SHP77 (cell line): Measurements from ENCODE around the gene USH1C.

ENCODE experiments used
- DNase-seq, 2 experiments: peaks; one replicate each; lab custom pipeline; 2025; lab: John Stamatoyannopoulos, UW

USH1C gene

DNA sequence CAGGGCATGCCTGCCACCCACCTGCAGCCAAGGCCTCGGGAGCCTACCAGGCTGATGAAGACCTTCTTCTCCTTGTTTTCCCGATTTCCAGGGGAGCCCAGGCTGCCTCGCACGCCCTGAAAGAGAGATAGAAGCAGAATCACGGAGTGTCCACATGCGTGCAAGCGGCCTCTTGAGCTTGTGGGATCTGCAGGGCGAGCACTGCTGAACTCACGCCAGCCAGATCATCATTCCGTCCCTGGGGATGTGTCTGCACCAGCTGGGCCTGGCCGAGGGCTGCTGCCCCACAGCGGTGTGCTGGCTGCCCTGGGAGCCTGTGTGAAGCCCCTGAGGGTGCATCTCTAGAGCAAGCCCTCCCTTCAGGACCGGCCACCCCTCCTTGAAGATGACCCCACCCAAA is 17.9 kb downstream of the USH1C start:
- no peak for DNase-seq

- DNase-seq, result no peak
Observed at GRCh38 chr11:17525570-17525969, 18.6 kb downstream of the USH1C start.

GRCh38 chr11:17524221-17524620 is 20.0 kb downstream of the USH1C start:
- DNase-seq, result no peak

GRCh38 chr11:17522655-17523054 is 21.6 kb downstream of the USH1C start:
- DNase-seq, result no peak

DNA sequence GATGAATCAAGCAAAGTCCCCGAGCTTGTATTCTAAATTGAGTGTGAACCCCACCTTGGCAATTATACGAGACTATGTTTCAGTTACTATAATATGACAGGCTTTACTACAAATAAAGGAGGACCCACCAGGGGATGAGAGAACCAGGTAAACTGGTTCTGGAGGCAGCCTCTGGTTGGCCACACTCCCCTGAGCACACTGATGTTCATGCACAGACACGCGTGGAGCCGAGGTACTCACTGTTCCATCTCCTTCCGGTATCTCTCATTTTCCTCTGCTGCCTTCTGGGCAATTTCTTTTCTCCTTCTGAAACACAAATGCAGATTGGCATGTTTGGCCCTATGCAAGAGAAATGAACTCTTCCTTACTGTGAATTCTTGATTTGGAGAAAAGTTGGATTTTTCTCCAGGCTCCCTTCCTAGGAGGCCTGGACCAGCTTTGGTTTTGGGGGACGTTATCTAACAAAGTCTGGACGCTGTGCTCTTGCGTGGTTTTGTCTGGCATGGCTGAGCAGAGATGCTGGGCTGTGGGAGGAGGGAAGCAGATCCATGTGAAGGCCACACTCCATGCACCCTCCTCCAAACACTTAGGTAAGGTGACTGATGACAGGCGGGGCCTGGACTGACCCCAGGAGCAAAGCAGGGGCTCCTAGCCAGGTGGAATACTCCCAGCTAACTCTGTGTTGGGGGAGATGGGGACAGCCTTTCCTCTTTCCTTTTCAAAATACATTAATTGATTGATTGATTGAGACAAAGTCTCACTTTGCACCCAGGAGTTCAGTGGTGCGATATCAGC is 22.9 kb downstream of the USH1C start:
- DNase-seq, result no peak

GRCh38 chr11:17519061-17519885 is 24.9 kb downstream of the USH1C start:
- no peak for DNase-seq

DNA sequence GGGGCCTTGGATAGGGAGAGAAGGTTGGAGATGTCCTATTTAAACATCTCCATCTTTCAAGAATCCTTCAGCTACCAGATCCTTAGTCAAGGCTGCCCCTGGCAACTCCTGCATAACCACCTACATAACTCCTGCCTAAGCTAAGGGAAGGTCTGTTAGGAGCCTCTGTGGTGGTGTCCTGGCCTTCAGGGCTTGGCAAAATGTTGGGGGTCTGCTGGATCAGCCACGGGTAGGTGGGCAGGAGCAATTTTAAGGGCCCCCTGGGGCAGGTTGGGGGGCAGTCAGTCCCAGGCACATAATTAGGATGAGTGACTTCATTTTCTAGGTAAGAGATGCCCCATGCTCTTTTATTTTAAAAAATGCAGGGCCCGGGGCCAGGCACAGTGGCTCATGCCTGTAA is 25.9 kb downstream of the USH1C start:
- no peak for DNase-seq

DNA sequence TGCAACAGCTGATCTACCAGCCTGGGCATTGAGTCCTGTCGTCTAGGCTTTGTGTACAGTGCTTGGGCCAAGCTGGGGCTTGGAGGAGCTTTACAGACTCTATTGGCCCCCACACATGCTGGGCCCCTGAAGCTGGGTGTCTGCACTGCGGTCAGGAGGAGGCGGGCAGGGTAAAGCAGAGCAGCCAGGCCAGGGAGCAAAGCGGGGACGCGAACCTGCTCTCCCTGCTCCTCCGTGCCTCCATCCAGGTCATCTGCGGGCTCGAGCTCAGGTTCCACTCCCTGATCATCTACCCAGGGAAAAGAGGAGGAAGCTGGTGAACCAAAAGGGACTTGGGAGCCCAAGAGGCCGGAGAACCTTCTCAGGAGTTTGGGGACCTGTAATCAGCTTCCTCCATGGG is 27.0 kb downstream of the USH1C start:
- DNase-seq, result no peak

DNA sequence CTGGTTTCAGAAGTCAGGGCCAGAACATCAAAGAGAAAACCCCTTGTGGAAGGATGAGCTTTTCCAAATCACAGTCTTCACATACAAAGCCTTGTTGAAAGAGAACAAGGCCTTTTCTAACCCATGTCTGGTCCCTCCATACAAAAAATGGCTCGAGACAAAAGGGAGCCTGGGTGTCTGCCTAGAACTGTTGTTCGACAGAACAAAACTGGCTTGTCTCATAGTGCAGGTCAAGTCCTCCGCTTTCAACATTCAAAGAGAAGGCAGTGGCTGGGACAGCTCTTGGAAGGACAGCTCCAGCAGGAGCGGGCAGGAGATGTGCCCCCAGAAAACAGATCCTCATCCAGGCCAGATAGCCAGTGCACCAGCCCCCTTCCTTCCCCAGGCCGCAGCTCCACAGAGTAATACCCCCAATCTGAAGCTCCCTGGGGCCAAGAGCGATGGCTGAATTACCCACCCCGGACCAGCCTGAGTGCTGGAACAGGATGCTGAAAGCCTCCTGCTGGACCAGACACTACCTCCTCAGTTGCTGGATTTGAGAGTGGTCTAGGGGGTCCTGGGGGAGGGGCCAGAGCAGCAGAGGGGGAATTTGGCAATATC is 27.6 kb downstream of the USH1C start:
- no peak for DNase-seq

DNA sequence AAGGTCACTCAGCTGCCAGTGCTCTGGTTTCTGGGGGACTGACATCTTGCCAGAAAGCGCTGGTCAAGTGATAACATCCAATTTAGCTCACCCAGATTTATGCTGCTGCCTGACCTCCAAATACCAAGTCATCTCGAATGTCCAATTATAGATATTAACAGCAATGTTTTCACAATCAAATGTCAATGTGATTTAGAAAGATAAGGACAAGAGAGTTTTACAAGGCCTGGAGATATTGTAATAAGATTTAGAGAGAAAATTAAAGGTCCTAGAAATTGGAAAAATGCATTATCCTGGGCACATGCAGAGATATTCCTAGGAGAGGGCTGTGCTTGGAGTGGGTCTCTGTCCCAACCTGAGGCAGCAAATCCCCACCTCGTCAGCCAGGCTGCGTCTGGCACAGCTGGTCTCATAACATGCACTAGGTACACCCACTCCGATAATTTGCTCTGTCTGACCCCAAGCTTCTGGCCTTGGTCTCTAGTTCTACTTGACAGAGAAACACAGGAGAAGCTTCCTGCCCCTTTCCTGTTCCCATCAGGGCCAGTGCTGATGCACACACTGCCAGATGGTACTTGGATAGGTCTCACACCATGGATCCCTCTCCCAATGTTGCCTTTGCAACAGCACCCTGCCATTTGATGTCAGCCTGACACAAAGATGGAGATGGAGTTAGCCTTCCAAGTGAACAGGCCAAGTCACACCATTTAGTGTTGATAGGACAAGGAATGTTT is 28.6 kb downstream of the USH1C start:
- DNase-seq, result no peak

DNA sequence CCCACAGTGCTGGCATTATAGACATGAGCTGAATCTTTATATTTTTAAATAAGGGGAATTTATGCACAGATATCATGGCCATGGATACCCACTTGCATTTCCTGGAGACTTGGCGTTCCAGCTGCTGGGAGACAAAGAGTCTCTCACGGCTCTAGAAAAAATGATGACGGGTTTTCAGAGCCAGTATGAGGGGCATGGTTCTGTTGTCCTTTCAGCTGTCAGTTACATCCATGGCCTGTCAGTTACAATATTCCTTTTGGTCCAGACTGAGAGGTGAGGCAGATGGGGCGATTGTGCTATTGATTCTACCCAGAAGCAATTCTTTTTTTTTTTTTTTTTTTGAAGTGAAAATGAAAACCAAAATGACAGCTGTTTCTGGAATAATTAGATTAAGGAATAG is 29.7 kb downstream of the USH1C start:
- no peak for DNase-seq

DNA sequence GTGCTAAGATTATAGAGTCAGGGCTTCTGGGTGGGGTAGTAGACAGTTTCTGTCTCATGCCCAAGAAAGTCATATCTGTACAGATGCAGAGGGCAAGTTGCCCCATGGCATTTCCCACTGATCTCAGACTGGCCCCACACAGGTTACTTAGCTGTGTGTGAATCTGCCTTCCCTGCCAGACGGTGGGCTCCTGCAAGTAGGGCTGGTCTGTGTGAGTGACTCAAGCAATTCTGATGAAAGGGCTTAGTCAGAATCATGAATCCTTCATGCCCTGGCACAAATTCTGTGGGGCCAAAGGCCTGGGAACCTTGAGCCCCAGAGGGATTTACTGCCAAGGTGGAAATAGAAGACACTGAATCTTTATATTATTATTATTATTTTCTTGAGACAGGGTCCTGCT is 30.4 kb downstream of the USH1C start:
- no peak for DNase-seq

- DNase-seq, result no peak
Observed at GRCh38 chr11:17512101-17512500, 32.1 kb downstream of the USH1C start.

GRCh38 chr11:17511571-17511970 is 32.6 kb downstream of the USH1C start:
- no peak for DNase-seq

GRCh38 chr11:17510507-17511206 is 33.6 kb downstream of the USH1C start:
- DNase-seq, result no peak

DNA sequence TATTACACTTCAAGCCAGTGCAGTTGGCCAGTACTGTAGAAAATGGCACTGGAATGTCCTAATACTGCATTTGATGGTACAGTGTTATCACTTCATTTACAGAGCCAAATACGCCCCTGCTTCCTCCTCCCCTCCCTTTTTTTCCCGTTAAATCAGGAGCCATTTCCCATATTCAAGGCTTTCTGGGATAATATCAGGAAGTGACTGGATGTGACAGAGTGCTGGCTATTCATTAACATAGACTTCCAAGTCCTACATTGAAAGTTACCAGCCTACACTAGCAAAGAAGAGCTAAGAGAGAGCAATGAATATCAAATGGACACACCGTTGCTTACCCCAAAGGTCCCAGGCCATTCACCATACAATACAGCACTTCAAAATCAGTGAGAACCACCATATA is 35.4 kb downstream of the USH1C start:
- DNase-seq, result no peak

- DNase-seq, result no peak
Observed at GRCh38 chr11:17508306-17508705, 35.9 kb downstream of the USH1C start.

DNA sequence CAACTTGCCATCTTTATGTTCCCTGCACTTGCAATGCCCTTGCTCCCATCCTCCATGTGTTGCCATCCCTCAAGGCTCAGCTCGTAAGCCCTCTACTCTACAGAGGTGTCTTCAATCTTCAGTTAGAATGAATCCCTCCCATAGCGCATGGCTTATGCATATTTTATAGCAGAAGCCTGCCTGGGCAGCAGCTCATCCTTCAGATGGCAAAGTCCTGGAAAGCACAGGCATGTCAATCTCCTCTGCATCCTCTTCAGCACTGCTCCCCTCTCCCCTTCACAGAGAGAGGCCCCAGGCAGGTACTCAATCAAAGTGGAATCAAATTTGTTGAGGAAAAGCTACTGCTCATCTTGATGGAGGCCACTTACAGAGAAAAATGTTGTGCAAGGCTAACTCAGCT is 36.4 kb downstream of the USH1C start:
- DNase-seq, result no peak

- DNase-seq, result no peak
Observed at GRCh38 chr11:17506942-17507341, 37.3 kb downstream of the USH1C start.

DNA sequence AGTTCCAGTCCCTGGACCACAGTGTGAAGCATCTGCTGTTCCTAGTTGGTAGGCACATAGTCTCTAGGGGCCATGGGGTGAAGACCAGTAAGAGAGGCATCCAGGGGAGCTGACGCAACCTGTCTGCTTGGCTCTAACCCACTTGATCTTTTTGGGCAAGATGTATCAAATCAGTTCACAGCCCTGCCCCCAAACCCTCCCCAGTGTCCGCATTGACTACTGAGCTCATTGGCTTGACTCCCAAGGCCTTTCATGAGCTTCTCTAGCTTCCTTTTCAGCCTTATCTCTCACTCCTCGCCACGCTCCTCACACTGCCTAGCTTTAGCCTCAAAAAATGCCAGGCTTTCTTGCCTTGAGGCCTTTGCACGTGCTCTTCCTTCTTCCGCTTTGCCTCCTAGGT is 37.9 kb downstream of the USH1C start:
- DNase-seq, result no peak

DNA sequence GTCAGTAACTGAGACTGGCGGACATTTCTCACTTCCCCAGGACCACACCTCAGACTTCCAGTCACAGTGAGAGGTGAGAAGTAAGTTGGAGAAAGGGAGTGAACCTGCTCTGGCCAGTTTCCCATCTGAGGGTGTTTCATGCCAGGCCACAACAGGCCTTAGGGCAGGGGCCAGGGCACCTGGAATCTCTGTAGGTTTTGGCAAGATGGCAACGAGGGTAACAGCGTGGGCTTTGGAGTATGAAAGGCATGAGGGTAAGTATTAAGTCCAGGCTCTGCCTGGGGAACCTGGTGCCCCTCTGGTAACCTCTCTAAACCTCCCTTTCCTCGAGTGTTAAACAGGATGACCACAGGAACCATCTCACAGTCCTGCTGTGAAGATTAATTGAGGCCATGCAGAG is 39.1 kb downstream of the USH1C start:
- DNase-seq, result no peak
